IPS-18a (cell line): Measurements from ENCODE around the gene RBM38.

ENCODE experiments used
- H3K27ac ChIP-seq: one replicate; pipeline ENCODE4 v1.5.1; 2013; ENCODE audit warnings: low read length
- H3K27me3 ChIP-seq: one replicate; pipeline ENCODE4 v1.6.1; 2013; ENCODE audit warnings: mild to moderate bottlenecking, low read length; ENCODE audit not compliant: control insufficient read depth, insufficient read depth
- H3K36me3 ChIP-seq: one replicate; pipeline ENCODE4 v1.6.1; 2013; ENCODE audit warnings: low read depth, low read length; ENCODE audit not compliant: control insufficient read depth
- H3K4me1 ChIP-seq: one replicate; pipeline ENCODE4 v1.6.1; 2013; ENCODE audit warnings: low read depth, low read length; ENCODE audit not compliant: control insufficient read depth
- H3K4me3 ChIP-seq: one replicate; pipeline ENCODE4 v1.5.1; 2013; ENCODE audit warnings: low read length
- H3K9ac ChIP-seq: one replicate; pipeline ENCODE4 v1.6.1; 2013; ENCODE audit warnings: mild to moderate bottlenecking, low read length, moderate library complexity
- H3K9me3 ChIP-seq: one replicate; pipeline ENCODE4 v1.6.1; 2013; ENCODE audit warnings: low read depth, low read length; ENCODE audit not compliant: control insufficient read depth

The RBM38 gene

DNA sequence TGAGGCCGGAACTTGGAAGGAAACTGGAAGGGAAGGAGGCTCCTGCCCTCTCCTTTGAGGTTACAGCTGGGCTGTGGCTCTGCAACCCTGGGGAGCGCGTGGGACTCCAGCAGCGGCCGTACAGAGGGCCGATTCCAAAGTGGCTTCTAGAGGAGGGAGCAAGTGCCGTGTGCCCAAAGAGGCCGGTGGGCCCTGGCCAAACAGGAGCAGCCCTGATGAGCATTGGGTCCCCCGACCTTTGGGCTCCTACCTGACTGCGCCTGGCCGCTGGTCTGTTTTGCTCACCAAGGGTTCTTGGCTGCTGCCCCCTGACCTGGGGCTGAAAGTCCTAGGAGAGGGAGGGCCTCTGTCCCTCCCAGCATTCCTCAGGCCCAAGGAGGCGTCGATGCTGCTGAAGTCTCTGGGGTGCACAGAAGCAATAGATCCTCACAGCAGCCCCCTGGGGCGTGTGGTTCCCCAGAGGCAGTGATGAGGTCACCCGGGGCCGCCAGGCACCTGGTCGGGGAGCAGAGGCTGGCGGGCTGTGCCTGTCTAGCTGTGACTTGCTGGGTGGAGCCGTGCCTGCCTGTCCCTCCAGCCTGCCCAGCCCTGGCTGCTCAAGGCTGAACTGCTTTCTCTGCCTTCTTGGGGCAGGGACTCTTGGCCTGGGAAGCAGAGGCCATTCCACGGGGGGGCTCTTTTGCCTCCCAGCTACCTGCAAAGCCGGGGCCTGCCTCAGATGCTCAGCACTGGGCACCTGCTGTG, 9.8 kb downstream of the RBM38 start:
- H3K27ac ChIP-seq: no peak overlapping the region
- H3K27me3 ChIP-seq: no peaks in the 10 kb centered on the region
- H3K4me1 ChIP-seq: peaks cover 1% of the 10 kb centered on the region
- no peaks in the 10 kb centered on the region for H3K9me3 ChIP-seq
- no peak overlapping the region for H3K4me3 ChIP-seq
- H3K36me3 ChIP-seq: peaks cover 49% of the 10 kb centered on the region
- no peak overlapping the region for H3K9ac ChIP-seq

DNA sequence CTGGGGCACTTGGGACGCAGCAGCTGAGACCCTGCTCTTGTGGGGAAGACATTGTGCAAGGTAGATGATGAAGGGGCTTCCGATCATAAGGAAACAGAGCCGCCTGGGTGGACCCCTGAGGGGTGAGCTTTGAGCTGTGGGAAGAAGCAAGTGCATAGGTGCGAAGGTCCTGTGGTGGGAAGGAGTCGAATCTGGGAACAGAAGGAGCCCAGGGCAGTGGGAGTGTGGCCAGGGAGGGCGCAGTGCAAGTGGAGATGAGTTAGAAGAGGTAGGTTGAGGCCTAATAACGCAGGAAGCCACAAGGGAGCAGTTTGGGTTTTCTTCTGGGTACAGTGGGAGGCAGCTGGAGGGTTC, 10.3 kb downstream of the RBM38 start:
- Histone ChIP-seq H3K4me3 (no peak overlapping the region), H3K36me3 (peaks cover 51% of the 10 kb centered on the region), H3K4me1 (no peaks in the 10 kb centered on the region), H3K27me3 (no peaks in the 10 kb centered on the region), H3K9me3 (no peaks in the 10 kb centered on the region), H3K27ac (no peak overlapping the region), H3K9ac (no peak overlapping the region)

DNA sequence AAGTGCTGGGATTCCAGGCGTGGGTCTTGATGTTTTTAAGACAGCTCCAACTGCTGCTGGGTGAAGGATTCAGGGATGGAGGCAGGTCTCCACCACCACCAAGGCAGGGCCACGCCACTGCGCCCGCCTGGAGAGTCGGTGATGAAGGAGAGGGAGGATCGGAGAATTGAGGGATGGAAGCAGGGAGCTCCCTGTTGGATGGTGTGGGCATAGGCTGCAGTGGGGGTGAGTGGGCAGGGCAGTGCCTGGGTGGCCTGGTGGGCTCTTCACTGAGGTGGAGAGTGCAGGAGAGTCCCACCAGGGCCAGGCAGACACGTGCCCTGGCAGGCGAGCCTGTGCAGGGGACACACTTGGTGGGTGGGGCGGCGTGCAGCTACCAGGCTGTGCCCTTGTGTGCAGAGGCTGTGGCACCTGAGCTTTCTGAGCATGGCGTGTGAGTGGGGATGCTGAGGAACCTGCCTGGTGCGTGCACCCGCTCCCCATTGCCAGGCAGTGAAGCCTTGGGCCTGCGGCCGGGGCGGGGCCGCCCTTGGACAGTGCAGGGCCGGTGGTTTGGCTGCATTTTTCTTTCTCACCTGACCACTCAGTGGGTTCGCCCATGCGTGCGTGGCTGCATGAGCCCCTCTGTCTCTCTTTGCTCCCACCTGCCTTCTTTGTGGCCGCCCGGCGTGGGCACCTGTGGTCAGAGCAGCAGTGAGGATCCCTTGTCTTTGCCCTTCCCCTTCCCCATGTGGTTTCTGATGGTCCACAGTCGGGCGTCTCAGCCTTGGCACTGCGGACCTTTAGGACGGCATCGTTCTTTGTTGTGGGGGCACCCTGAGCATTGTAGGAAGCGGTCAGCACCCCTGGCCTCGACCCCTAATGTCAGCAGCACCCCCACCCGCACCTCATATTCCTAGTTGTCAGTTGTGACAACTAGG, 11.3 kb downstream of the RBM38 start:
- no peak overlapping the region for H3K27ac ChIP-seq
- no peaks in the 10 kb centered on the region for H3K4me1 ChIP-seq
- no peaks in the 10 kb centered on the region for H3K27me3 ChIP-seq
- H3K36me3 ChIP-seq: peaks cover 48% of the 10 kb centered on the region
- no peak overlapping the region for H3K4me3 ChIP-seq
- H3K9ac ChIP-seq: no peak overlapping the region
- H3K9me3 ChIP-seq: no peaks in the 10 kb centered on the region

DNA sequence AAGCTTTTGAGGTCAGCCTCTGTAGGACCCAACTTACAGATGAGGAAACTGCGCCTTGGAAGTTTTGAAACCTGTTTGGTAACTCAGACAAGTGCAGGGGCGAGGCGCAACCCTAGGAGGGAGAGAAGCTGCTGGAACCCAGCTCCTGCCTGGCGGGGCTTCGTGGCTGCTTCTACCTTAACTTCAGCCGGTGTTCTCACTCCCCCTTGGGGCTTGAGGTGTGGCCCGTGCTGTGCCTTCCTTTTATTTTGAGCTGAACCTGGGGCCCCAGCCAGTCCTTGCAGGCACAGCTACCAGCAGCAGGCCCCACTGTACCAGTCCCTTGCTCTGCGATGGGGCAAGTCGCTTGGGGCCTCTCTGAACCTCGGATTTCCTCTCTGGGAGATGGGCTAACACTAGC, 12.0 kb downstream of the RBM38 start:
- Histone ChIP-seq H3K9ac (no peak overlapping the region), H3K27ac (no peak overlapping the region), H3K9me3 (no peaks in the 10 kb centered on the region), H3K36me3 (peaks cover 52% of the 10 kb centered on the region), H3K4me1 (no peaks in the 10 kb centered on the region), H3K4me3 (no peak overlapping the region), H3K27me3 (no peaks in the 10 kb centered on the region)

DNA sequence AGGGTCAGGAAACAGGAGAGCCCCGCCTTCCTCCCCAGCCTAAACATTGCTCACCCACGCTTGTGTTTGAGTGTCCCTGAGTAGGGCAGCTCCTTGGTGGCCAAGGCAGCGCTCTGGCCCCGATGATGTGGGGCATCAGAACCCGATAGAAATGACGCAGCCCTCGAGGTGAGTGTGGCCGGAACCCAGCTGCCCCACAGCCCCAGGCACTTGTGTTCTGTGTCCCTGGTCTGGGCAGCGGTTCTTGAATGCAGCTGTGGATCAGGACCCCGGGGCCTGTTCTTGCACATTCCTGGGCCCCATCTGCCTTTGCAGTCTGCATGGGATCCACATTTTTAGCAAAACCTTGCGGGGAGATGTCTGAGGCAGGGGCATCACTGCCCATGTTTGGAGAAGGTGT, 12.8 kb downstream of the RBM38 start:
- Histone ChIP-seq H3K4me1 (no peaks in the 10 kb centered on the region), H3K36me3 (peaks cover 56% of the 10 kb centered on the region), H3K27me3 (no peaks in the 10 kb centered on the region)

DNA sequence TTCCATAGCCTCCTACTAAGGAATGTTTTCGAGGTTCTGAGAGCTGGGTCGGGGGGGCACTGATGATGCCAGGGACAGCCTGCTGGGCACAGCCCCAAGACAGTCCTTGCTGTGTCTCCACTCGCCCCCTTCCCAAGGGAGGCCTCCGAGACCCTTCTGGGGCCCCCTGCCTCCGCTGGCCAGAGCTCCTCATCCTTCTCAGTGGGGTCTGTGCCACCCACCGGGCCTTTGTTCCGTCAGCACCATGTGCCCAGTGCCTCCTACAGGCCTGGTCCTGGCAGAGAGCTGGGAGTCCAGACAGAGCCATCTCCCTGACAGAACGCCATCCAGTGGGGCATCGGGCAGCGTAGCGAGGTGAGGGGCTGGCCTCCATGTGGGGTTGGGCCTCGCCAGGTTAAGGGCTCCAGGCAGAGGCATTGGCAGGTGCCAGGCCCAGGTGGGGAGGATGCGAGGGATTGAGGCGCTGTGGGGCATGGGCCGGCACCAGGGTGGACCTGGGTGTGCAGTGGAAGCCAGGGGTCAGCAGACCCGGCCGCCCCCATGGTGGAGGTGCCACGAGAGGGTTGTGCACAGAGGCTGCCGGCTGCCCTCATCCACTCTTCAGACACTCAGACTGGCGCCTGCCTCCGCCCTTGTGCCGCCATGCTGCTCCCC, 13.3 kb downstream of the RBM38 start:
- Histone ChIP-seq H3K27me3 (no peaks in the 10 kb centered on the region), H3K4me1 (no peaks in the 10 kb centered on the region), H3K9ac (no peak overlapping the region), H3K36me3 (peaks cover 56% of the 10 kb centered on the region), H3K9me3 (no peaks in the 10 kb centered on the region), H3K4me3 (no peak overlapping the region), H3K27ac (no peak overlapping the region)

More for the DNA sequence above, 12.8 kb downstream of the RBM38 start:
- no peak overlapping the region for H3K27ac ChIP-seq
- H3K4me3 ChIP-seq: no peak overlapping the region
- H3K9me3 ChIP-seq: no peaks in the 10 kb centered on the region
- no peak overlapping the region for H3K9ac ChIP-seq

DNA sequence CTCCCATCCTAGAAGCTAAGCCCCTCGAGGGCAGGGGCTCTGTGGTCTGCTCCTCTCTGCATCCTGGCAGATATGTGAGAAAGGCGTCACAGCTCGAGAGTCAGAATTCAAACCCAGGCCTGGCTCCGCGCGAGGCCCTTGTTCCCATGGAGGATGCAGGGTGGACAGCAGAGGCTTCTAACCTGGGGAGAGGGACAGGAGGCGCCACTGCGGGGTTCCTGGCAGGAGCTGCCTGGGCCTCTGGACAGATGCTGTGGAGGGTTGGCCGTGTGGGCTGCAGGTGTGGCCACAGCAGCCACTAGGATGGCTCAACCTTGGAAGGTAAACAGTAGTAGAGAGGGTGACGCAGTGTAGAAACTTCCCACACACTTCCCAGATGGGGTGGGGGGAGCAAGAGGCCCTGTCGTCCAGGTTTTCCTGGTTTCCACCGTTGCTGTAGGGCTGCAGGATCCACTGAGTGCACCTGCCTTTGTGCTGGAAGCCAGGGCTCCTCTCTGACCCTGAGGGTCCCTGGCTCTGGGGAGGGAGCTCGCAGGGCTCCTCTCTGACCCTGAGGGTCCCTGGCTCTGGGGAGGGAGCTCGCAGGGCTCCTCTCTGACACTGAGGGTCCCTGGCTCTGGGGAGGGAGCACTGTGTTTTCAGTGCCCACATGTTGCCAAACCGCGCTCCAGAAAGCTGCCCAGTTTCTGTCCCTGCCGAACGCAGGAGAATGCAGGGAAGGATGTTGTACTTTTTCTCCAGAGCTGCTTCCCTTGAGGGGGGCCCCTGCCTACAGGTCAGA, 14.2 kb downstream of the RBM38 start:
- Histone ChIP-seq H3K36me3 (peaks cover 55% of the 10 kb centered on the region), H3K9me3 (no peaks in the 10 kb centered on the region), H3K27ac (no peak overlapping the region), H3K4me3 (no peak overlapping the region), H3K9ac (no peak overlapping the region), H3K4me1 (no peaks in the 10 kb centered on the region), H3K27me3 (no peaks in the 10 kb centered on the region)

DNA sequence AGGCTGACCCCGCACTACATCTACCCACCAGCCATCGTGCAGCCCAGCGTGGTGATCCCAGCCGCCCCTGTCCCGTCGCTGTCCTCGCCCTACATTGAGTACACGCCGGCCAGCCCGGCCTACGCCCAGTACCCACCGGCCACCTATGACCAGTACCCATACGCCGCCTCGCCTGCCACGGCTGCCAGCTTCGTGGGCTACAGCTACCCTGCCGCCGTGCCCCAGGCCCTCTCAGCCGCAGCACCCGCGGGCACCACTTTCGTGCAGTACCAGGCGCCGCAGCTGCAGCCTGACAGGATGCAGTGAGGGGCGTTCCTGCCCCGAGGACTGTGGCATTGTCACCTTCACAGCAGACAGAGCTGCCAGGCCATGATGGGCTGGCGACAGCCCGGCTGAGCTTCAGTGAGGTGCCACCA, 16.4 kb downstream of the RBM38 start:
- peaks cover 41% of the 10 kb centered on the region for H3K36me3 ChIP-seq

DNA sequence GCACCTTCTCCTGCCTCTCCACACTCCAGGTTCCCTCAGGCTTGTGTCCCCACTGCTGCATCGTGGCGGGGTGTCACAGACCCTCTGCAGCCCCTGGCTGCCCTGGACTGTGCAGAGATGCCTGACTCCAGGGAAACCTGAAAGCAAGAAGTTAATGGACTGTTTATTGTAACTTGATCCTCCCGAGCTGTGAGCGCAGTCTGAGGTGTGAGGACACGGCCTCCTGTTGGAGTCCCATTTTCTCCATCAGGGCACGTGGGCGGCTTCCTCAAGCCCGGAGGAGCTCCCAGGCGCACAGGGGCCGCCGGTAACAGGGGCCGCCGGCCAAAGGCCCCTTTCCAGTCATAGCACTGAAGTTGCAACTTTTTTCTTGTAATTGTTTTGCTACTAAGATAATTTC, 16.9 kb downstream of the RBM38 start:
- no peaks in the 10 kb centered on the region for H3K9me3 ChIP-seq
- no peaks in the 10 kb centered on the region for H3K4me1 ChIP-seq
- H3K9ac ChIP-seq: no peak overlapping the region
- peaks cover 39% of the 10 kb centered on the region for H3K36me3 ChIP-seq
- H3K4me3 ChIP-seq: no peak overlapping the region
- no peaks in the 10 kb centered on the region for H3K27me3 ChIP-seq
- H3K27ac ChIP-seq: no peak overlapping the region

More for the DNA sequence above, 16.4 kb downstream of the RBM38 start:
- H3K27ac ChIP-seq: no peak overlapping the region
- H3K9me3 ChIP-seq: no peaks in the 10 kb centered on the region
- no peaks in the 10 kb centered on the region for H3K4me1 ChIP-seq
- H3K9ac ChIP-seq: no peak overlapping the region
- no peak overlapping the region for H3K4me3 ChIP-seq
- no peaks in the 10 kb centered on the region for H3K27me3 ChIP-seq

DNA sequence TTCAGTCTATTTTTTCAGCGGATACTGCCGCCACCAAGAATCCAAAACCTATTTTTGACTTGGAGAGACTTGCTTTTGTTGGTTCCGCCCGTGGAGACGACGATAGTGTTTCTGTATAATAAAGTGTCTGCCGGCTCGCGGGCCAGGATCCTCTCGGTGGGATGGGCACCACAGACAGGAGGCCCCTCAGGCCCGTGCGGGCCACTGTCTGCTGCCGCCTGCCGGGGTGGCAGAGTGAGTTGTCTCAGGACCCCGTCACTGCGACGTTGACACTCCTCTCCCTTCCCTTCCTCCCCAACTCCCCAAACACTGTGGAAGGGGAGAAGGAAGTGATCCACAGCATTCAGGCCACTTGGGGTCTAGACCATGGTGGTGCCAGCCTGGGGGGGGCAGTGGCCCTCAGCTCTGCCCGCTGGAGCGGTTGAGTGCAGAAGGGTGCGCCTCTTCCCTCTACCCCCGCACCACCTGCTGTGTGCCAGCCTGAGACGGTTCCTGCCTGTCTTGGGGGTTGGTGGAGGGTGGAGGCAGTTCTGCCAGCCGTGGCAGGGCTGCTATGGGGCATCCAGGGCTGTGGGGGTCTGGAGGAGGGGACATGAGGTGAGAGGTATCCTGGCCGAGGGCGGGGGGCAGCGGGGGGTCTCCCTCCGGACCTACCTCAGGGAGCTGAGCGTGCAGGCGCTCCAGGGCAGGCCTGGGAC, 17.5 kb downstream of the RBM38 start:
- Histone ChIP-seq H3K27me3 (no peaks in the 10 kb centered on the region), H3K9ac (no peak overlapping the region), H3K27ac (no peak overlapping the region), H3K36me3 (peaks cover 39% of the 10 kb centered on the region), H3K9me3 (no peaks in the 10 kb centered on the region), H3K4me1 (no peaks in the 10 kb centered on the region), H3K4me3 (no peak overlapping the region)
